ENCODE measurements around the gene CBY2.
"Not testable (repeated sequence)": the region's sequence is repeated elsewhere in the genome, so short reads cannot be mapped to it uniquely, and the experiment has no call there.

Gene CBY2

GRCh38 chr13:45744979-45745378 is 42.9 kb downstream of the CBY2 start:
- DNase-seq (ENCODE audit: low spot score): no peak

GRCh38 chr13:45747071-45747470 is 45.0 kb downstream of the CBY2 start:
- no peak for DNase-seq (ENCODE audit: low spot score)

- no peak for DNase-seq (ENCODE audit: low spot score)
Measured at GRCh38 chr13:45748941-45749759, 47.0 kb downstream of the CBY2 start.

GRCh38 chr13:45750566-45750965 is 48.4 kb downstream of the CBY2 start:
- no peak for DNase-seq (ENCODE audit: low spot score)

- no peak for DNase-seq (ENCODE audit: low spot score)
Measured at GRCh38 chr13:45751885-45752284, 49.8 kb downstream of the CBY2 start.

- no peak for DNase-seq (ENCODE audit: low spot score)
Measured at GRCh38 chr13:45752510-45752909, 50.4 kb downstream of the CBY2 start.

- not testable (repeated sequence) for DNase-seq (ENCODE audit: low spot score)
Measured at GRCh38 chr13:45756498-45756897, 54.4 kb downstream of the CBY2 start.

- not testable (repeated sequence) for DNase-seq (ENCODE audit: low spot score)
Measured at GRCh38 chr13:45757589-45757988, 55.5 kb downstream of the CBY2 start.

- DNase-seq (ENCODE audit: low spot score): no peak
Measured at GRCh38 chr13:45763419-45763818, 61.3 kb downstream of the CBY2 start.

All from RKO (cell line).